CD4-positive, alpha-beta T cell treated with Interleukin-15 for 4 hours (primary cell): ENCODE data around the gene NTSR2.

Experiments used
- DNase-seq: peaks from one replicate; pipeline ENCODE4 v3.0.0-alpha.2; 2020; ENCODE audit warnings: low spot score

NTSR2 gene

DNA sequence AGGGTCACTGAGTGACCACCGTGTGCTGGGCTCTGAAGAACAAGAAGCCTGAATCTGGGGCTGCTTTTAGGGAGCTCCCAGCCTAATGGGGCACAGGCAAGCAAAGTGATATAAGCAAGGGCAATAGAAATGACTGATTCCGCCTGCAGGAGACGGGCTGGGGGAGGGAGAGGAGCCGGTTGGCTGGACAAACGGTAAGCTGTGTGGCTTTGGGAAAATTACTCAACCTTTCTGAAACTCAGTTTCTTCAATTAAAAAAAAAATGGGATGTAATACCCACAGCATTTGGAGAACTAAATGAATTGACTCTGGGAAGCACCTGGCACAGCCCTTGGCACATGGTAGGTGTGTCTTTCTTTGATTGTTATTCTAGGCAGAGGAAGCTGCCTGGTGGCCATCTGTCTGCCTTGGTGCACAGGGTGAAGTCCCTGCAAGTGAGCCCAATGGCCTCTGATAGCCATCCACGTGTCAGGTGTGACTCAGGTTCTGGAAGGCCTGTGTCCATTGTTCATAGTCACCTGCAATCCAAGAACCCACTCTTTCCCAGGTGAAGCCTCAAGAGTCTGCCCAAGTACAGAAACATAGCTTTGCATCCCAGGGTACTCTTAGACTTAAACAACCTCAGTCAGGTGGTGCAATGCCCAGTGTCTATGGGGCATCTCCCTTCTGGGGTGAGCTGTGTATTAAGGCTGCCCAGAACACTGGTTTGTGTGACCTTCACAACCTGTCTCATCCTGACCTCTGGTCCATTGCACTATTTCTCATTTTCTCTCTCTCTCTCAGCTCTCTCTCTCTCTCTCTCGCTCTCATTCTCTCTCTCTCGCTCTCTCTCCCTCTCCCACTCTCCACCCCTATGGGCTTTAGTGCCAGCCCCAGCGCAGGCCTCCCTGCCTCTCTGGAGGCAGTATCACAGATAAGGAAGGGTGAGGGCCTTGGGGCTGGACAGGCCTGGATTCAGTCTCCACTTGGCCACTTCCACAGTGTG lies 30.0 kb upstream of the NTSR2 start:
- no peak for DNase-seq

DNA sequence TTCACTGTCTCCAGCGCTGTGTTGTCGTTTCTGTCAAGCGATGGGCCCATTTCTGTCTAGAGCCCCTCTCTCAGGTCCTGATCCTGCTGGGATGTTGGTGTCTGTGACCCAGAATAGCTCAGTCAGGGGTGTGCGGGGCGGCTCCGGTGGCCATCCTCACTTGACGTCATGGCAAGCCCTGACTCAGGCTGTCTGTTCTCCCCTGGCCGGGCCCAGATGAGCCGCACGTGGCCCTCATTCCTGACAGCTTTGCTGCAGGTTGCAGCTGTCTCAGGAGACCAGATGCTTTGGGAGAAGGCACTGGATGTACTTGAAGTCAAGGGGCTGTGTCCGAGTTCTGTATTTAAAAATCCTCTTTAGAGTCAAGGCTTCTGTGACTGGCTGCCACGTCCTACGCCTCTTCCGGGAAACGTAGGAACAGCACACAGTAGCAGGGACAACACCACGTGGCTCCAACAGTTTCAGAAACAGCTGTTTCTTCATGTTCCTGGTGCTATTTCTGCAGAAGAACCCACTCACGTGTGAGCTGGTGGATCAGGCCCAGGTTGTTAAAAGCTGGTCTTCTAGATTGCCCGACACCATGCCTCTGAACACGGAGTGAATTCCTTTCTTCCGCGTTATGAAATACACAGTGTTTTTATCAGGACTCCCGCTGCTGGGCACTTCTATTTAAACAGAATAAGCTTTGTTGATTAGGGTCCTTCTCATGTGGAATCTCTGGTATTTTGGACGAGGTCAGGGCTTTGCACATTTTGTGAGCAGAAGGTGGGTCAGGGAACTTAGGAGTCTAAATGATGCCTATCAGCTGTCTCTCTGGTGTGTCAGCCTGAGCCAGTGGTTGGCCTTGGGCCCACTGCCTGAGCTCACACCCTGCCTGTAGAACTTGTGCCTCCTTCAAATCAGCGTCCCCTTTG lies 28.3 kb upstream of the NTSR2 start:
- no peak for DNase-seq

DNA sequence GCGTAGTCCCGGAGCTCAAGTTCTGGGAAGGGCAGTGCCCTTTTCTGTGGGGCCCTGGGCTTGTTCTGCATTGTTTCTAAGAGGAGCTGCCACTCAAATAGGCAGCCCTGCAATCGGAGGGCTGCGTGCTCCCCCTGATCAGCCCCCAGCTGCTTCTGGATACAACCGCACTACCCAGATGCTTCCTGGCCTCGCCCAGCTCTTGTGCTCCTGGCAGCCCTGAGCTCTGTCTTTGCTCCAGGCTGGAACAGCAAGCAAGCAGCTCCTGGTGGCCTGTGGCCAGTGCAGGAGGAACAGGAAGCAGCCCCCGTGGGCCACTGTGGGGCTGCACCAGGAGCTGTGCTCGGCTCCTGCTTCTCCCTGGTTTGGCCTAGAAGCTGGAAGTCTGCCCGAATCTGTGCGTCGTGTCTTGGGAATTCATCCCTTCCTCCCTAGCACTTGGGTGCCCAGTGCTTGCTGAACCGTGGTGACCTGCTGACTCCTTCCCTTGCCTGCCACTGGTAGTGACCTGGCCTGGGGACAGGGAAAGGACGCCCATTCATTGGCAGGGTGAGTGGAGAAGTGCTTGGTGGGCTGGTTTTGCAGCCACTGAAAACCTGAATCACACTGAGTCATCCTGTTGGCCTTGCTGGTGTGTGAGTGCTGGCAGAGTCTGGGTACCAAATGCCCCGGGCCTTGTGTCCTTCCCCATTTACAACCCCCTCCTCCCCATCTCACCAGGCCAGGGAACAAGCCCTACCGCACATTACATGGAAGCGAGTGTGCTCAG lies 27.3 kb upstream of the NTSR2 start:
- DNase-seq = no peak

DNA sequence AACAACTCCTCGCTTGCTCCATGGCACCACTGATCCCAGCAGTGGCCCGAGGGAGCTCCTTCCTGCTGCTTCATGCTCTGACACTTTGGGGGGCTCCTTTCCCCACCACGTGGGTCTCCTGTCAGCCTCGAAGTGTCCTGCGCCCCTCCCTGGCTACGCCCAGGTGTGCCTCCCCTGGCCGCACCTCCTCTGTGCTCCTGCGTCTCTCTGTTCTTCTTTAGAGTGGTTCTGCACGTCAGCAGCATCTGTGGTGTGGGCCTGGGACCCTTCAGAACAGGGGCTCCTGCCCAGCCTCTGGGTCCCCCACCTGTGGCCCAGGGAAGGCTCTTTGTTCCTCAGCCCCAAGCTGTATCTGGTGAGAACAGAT lies 26.7 kb upstream of the NTSR2 start:
- no peak for DNase-seq

DNA sequence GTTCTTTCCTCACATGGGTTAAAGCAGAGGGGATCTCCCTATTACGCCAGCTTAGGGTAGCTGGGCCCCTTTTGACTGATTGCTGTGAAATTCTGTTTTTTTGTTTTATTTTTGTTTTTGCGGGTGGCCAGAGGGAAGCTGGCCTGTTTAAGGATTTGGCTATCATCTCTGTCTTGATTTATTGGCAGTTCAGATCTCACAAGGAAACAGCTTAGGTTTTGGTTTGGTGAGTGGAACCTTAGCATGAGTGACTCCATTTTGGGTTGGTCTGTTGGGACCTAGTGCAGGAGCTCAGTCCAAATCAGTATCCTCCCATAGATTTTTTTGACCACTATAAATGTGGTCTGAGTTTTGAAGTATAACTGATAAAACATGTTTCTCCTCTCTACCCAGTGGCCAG lies 25.6 kb upstream of the NTSR2 start:
- DNase-seq = no peak

DNA sequence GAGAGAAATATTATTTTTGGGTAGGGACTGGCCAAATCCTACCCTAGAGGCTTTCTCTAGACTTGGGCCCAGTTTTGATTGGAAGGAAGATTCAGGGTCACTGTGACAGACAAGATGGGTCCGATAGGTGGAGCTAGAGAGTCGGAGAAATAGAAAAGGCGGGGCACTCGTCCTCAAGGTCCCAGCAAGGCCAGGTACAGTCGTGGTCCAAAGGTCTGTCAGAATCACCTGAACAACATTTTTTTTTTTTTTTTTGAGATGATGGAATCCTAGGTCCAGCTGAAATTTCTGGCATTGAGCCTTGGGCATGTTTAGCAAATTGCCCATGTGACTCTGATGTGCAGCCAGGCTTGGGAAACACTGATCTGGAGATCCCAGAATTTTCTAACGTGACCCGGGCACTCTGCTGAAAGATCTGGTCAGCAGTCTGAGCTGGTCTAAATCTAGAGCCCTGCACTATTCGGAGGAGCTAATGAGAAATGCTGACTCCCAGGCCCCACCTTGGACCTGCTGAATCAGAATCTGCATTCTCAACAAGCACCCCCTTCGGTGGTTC lies 23.0 kb upstream of the NTSR2 start:
- peak; percentile 75 for DNase-seq

DNA sequence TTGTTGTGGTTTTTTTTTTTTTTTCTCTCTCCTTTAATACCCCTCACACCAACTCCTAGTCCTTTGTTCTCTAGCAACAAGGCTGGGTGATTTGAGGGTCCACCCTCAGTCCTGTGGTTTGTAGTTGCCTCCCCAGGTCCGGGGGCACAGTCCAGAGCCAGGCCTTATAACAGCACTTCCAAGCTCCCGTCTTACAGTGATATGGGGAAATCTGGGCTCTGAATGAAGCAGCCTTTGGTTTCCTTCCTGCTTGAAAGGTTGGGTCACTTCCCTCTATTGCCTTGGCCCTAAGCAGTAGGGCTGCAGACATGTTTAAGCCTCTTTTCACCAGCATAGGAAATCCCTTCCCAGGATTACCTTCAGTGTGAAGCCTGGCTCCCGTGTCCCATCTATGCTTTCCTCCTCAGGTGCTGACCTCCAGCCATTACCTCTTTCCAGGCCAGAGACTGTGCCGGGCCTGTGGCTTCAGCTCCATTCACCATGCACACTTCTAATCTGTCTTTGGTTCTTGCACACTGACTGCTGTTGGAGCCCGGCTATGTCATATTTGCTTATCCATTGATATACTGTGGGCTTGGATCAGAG lies 21.2 kb upstream of the NTSR2 start:
- no peak for DNase-seq

DNA sequence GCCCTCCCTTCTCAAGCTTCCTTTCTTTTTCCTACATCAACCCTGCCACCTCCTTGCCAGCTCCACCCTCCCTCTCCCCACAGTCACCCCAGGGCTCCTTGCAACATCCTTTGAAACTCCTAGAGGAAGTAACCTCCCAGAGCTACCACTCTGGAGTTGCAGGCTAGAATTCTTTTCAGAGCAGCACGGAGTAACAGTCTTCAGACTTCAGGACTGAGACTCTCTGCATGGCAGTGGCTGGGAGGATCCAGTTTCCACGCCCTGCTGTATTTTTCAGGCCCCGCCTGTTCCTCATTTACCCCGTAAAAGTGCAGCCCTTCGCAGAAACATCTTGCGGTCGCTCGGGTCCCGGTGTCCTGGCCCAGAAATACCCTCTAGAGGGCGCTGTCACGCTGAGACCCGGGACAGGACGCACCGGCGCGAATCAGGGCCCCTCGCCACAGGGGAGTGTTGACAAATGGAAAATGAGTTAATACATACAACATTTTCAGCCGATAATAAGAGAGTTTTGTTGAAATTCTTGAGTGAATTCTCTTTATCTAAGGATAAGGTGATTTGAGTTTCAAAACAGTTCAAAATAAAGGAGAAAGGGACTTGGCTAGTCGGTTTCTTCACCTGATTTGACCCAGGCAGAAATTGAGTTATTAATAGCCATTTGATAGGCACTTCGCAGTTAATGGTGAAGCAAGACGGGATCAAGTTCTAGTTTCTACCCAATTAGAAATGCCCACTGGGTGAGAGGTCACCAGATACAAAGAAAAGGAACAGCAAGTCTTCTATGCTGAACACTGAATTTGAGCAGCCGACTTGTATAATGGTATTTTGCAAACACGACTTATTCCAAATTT lies 18.5 kb upstream of the NTSR2 start:
- DNase-seq = peak; percentile 84

DNA sequence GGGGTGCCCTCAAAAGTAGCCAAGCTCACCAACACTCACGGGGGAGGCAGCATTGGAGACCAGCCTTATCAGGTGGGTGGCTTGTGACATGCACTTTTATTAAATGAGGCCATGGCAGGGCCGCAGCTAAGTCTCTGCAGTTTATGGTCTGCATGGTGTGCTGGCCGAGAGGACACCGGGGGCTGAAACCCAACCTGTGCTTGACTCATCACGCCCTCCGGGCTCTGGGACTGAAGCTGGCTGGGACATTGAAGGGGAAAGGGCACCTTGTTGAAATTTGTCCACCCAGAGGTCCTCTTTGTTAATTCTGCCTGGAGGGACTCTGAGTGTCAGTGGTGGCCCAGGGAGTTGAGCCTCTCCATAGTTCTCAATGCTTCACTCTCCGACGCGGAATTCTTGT lies 17.7 kb upstream of the NTSR2 start:
- no peak for DNase-seq

DNA sequence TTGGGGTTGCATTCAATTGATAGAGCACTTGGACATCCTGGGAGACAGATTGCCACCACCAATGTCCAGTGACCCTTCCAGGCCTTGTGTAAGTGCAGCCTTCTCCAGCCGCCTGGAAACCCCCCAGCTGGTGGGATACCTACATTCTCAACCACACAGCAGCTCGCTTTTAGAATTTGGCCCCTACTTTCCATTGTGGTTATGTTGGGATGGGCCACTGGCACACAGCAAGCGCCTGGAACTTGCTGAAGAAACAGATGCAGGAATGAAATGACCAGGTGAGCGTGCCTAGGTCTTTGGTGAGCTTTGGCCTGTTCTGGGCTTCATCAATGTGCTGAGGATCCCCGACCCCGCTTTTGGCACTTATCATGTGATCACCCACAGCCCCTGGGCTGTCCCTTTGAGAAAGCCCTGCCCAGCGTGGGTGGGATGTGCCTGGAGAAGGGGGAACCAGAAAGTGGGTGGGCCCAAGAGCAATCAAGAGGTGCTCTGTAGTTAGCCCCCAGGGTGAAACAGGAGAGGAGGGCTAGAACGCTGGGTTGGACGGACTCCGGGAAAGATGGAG lies 16.0 kb upstream of the NTSR2 start:
- DNase-seq = no peak

DNA sequence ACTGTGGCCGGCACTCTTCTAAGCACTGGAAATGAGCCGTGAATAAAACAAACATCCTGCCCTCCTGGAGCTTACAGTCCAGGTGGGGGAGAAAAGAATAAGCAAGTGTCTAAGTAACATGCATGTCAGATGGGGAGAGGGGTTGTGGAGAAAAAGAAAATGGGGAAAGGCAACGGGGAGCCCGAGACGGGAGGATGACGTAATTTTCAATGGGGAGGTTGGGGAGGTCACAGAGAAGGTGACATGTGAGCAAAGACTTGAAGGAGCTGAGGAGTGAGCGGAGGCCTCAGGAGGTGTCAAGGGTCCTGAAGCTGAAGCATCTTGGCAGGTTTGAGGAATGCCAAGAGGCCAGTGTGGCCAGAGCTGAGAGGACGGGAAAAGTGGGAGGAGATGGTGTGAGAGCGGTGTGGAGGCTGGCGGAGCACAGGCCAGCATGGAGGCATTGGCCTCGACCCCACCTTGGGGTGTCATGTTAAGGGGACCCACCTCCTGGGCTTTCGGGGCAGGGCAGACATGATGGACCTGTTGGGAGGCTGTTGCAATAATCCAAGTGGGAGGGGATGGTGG lies 15.0 kb upstream of the NTSR2 start:
- no peak for DNase-seq

DNA sequence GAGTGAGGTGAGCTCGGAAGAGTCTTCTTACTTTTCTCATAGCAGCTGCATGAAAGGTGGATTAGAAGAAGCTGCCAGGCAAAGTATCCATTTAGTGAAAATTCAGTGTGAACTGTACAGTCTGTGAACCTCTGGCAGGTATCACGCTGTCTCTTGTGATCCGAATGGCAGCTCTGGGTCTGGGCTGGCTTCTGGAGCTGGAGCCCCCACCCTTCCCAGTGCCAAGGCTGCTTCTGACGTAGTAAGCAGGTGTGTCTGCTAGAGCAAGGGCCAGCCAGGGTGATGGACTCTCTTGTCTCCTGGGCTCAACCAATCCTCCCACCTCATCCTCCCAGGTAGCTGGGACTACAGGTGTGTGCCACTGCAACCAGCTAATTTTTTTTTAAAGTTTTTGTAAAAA lies 14.0 kb upstream of the NTSR2 start:
- DNase-seq = no peak

DNA sequence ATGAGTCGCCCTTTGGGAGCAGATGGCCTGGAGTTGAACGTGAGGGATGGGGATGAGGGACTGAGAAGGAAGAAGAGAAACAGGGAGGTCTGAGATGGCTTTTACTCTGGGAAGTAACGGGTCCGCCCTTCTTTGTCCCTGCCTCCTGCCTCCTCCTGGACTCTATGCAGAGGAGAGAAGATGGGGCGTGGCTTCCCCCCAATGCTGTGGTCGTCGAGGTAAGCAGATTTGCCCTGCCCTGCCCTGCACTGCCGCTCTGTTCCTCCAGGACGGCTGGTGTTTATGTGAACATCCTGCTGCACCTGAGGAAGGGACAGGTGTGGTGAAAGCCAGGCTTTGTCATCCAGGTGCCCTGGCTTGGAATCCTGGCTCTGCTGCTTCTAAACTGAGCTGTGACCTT lies 13.5 kb upstream of the NTSR2 start:
- DNase-seq = no peak

DNA sequence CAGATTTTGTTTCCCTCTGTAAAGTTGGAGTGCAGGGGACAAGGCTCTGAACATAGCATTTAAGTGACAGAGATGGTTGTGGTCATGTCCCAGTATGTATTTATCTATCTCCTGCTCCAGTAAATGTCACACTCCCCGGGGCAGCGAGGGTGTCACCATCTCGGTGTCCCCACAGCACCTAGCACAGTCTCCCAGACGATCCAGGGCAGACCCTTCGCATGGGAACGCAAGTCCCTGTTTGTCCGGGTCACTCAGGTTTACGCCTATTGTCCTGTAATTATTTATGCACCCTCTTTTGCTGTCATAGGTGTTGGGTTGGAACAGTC lies 12.6 kb upstream of the NTSR2 start:
- no peak for DNase-seq

DNA sequence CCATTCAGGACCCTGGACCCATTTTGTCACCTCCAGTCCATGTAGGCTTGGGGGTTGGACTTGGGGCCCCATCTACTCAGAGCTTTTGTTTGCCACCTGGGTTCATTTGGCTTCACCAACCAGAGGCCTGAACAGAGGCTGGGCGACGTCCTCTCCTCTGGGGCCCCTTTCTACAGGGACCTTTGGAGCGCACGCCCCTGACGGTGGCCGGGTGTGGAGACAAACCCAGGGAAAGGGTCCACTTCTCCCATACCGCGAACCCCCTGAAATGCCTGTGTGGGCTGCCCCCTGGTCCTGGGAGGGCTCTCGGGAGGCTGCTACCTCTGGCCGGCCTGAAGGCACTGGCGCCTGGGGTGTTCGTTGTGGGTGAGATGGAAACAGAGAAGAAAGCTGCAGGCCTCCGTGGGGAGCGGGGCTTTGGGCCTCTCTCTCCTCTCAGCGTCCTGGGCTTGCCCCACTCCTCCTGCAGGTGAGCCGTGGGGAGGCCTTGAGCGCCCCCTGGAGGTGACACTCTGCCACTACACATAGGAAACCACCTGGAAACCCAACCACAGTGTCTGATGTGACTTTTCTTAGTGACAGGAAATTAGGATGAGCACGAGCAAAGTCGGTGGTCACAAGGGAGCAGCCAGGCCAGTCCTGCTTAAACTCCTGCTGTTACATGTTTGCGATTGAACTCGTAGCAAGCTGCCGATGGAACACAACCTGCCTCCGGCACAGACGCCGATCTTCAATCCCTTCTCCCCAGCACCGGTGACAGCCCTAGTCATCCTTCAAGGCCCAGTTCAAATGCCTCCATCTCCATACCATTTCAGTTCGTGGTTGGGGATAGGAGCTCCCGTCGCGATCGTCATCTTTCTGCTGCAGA lies 12.0 kb upstream of the NTSR2 start:
- DNase-seq = peak; percentile 46

DNA sequence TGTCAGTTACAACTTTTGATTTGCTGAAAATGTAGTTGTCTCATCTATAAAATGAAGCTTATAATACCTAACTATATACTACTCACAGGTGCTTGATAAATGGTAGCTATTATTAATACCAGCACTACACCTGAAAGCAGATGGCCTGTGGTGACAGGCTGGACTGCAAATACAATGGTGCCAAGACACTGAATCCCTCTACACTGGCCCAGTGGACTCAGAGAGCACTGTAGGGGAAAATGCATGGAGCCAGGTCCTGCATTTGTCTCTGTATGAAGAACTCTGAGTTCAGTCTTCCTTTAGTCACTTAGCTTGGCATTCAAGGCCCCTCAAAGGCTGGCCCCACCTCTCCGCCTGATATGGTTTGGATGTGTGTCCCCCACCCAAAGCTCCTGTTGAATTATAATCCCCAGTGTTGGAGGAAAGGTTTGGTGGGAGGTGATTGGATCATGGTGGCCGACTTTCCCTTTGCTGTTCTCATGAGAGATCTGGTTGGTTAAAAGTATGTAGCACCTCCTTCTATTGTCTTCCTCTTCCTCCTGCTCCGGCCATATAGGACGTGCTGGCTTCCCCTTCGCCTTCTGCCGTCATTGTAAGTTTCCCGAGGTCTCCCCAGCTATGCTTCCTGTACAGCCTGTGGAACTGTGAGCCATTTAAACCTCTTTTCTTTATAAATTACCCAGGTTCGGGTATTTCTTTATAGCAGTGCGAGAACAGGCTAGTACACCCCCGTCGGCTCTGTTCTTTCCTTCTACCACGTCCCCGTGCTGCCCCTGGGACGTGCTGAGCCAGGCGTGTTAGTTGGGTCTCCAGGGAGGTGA lies 11.1 kb upstream of the NTSR2 start:
- no peak for DNase-seq

DNA sequence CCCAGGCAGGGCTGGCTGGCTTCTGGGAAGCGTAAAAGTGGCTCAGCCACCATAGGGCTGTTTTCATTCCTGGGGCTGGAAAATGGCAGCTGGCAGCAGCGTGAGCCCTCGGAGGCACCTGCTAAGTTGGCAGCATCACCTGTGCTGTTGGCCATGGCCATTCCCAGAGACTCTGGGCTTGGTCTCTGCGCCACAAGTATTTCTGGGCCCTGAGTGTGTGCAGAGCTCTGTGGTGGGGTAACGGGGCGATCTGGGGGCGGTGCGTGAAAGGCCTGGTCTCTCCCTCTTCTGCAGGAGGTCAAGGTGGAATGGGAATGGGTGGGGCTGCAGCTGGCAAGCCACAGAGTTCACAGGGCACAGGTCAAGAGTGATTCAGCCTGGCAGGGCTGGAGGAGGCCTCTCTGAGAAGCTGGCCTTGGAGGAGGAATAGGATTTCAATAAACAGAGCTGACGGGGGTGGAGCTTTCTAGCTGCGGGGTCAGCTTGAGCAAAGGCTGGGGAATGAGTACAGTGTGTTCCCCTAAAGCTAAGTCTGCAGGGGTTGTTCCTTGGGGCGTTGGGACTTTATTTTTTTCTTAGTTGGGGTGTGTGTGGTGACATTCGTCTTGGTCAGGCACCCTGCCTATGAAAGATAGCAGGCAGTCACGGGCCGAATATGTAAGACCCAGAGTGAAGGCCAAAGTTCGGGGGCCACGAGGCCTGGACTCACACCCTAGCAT lies 10.3 kb upstream of the NTSR2 start:
- DNase-seq = no peak
